A673 (cell line): ENCODE data around the gene RAP2B. TPM values are rescaled to one million over a fixed set of nuclear protein-coding genes. Genes with fewer than 3 reads are reported as not detected.

Experiments used
- BruUV-seq: library from RNA; stranded (reverse); fragments of 400-500 nt; replicated peaks from 2 replicates; lab custom pipeline; 2021; lab: Mats Ljungman, UMichigan
- CTCF ChIA-PET: fragments of 300-600 bp; sonication (Branson Sonifier 250); formaldehyde crosslinking; loops from one replicate; lab custom pipeline; 2022; ENCODE audit warnings: antibody characterized with exemption; lab: Charles Lee
- POLR2A ChIA-PET: fragments of 300-600 bp; sonication (Branson Sonifier 250); formaldehyde crosslinking; loops from one replicate; lab custom pipeline; 2022; ENCODE audit warnings: antibody characterized with exemption; ENCODE audit not compliant: low non-redundant PET; lab: Charles Lee
- DNase-seq: peaks from one replicate; pipeline ENCODE4 v3.0.0-alpha.2; 2015; ENCODE audit warnings: low spot score
- H3K27ac ChIP-seq: fragments of 200-600 bp; sonication (generic); 2 replicates; pipeline ENCODE4 v1.5.1; 2016; ENCODE audit warnings: mixed run types, low read depth, mild to moderate bottlenecking, mixed read lengths, antibody characterized with exemption, low read length; ENCODE audit not compliant: poor library complexity, severe bottlenecking
- H3K27me3 ChIP-seq: fragments of 200-600 bp; sonication (generic); replicated peaks from 2 replicates; pipeline ENCODE4 v1.6.1; 2017; ENCODE audit warnings: mixed run types, low read depth, mild to moderate bottlenecking, mixed read lengths, antibody characterized with exemption, low read length; ENCODE audit not compliant: insufficient read depth, poor library complexity
- H3K36me3 ChIP-seq: fragments of 200-600 bp; sonication (generic); 2 replicates; pipeline ENCODE4 v1.6.1; 2016; ENCODE audit warnings: mixed run types, mild to moderate bottlenecking, mixed read lengths, antibody characterized with exemption, low read length; ENCODE audit not compliant: insufficient read depth, poor library complexity, severe bottlenecking
- H3K4me1 ChIP-seq: fragments of 200-600 bp; sonication (generic); 2 replicates; pipeline ENCODE4 v1.6.1; 2017; ENCODE audit warnings: mixed run types, mild to moderate bottlenecking, mixed read lengths, antibody characterized with exemption, low read length; ENCODE audit not compliant: insufficient read depth, poor library complexity, severe bottlenecking
- H3K4me3 ChIP-seq: fragments of 200-600 bp; sonication (generic); 2 replicates; pipeline ENCODE4 v1.5.1; 2016; ENCODE audit warnings: low read depth, mixed run types, mild to moderate bottlenecking, mixed read lengths, low read length; ENCODE audit not compliant: poor library complexity, severe bottlenecking
- H3K9me3 ChIP-seq: fragments of 200-600 bp; sonication (generic); 2 replicates; pipeline ENCODE4 v1.6.1; 2016; ENCODE audit warnings: mixed run types, low read depth, mild to moderate bottlenecking, mixed read lengths, antibody characterized with exemption, low read length; ENCODE audit not compliant: poor library complexity, severe bottlenecking
- EZH2 ChIP-seq: fragments of 200-600 bp; sonication (generic); IDR thresholded peaks from 2 replicates; pipeline ENCODE4 v1.6.1; 2017; ENCODE audit warnings: borderline replicate concordance, low read depth, mild to moderate bottlenecking, mixed read lengths, antibody characterized with exemption, low read length; ENCODE audit not compliant: poor library complexity, severe bottlenecking
- intact Hi-C: fragments of 100-400 bp; cut with micrococcal nuclease; formaldehyde crosslinking; loops from one replicate; pipeline ENCODE4 v1.10.0; 2022; ENCODE audit not compliant: unreplicated experiment
- total RNA-seq: library from RNA; stranded (reverse); gene quantifications from 2 replicates; pipeline ENCODE4 v1.2.3, GENCODE V29; 2021
- TF ChIP-seq, protein P1 (sequence below): fragments of 300-800, 200-600 bp; sonication (generic); conservative IDR thresholded peaks from 2 replicates; pipeline ENCODE4 v1.5.1; 2017; ENCODE audit warnings: low read depth, mild to moderate bottlenecking, antibody characterized with exemption, low read length, moderate library complexity, mixed read lengths

Gene RAP2B
- total RNA-seq, 1 experiment from 2014 or later, result 15.8 TPM

- intact Hi-C loops, result no loop called here
These were observed 46.7 kb upstream of the RAP2B start for GRCh38 chr3:153115326-153115725.

GRCh38 chr3:153127788-153128187, 34.2 kb upstream of the RAP2B start:
- Histone ChIP-seq H3K27me3 (no peaks in the 10 kb centered on the region), H3K9me3 (peaks cover 4% of the 10 kb centered on the region), H3K36me3 (no peaks in the 10 kb centered on the region), H3K4me3 (no peak overlapping the region), H3K27ac (no peak overlapping the region), H3K4me1 (peaks cover 6% of the 10 kb centered on the region)
- ChIA-PET CTCF (no interaction called here), POLR2A (no interaction called here)
- TF ChIP-seq, protein P1, sequence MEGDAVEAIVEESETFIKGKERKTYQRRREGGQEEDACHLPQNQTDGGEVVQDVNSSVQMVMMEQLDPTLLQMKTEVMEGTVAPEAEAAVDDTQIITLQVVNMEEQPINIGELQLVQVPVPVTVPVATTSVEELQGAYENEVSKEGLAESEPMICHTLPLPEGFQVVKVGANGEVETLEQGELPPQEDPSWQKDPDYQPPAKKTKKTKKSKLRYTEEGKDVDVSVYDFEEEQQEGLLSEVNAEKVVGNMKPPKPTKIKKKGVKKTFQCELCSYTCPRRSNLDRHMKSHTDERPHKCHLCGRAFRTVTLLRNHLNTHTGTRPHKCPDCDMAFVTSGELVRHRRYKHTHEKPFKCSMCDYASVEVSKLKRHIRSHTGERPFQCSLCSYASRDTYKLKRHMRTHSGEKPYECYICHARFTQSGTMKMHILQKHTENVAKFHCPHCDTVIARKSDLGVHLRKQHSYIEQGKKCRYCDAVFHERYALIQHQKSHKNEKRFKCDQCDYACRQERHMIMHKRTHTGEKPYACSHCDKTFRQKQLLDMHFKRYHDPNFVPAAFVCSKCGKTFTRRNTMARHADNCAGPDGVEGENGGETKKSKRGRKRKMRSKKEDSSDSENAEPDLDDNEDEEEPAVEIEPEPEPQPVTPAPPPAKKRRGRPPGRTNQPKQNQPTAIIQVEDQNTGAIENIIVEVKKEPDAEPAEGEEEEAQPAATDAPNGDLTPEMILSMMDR, result no peak
- no peak for TF ChIP-seq EZH2
- BruUV-seq, result no TSS peak
- intact Hi-C loops, result no loop called here
- DNase-seq, result no peak

More at GRCh38 chr3:153115326-153115725, 46.7 kb upstream of the RAP2B start:
- ChIA-PET CTCF (interaction anchor here (0.6 kb wide), 1 partner anchor 1552 kb away, joined by 3 read pairs; no protein-coding TSS in a partner anchor), POLR2A (no interaction called here)
- H3K36me3 ChIP-seq, result no peaks in the 10 kb centered on the region
- TF ChIP-seq EZH2, result no peak
- TF ChIP-seq, protein P1, result no peak
- DNase-seq, result no peak
- no peaks in the 10 kb centered on the region for H3K9me3 ChIP-seq
- H3K27ac ChIP-seq, result no peak overlapping the region
- BruUV-seq, result no TSS peak
- H3K4me3 ChIP-seq, result no peak overlapping the region
- H3K27me3 ChIP-seq, result no peaks in the 10 kb centered on the region
- no peaks in the 10 kb centered on the region for H3K4me1 ChIP-seq

GRCh38 chr3:153129426-153129825, 32.6 kb upstream of the RAP2B start:
- DNase-seq, result no peak
- BruUV-seq, result no TSS peak
- peaks cover 6% of the 10 kb centered on the region for H3K4me1 ChIP-seq
- H3K4me3 ChIP-seq, result no peak overlapping the region
- no peaks in the 10 kb centered on the region for H3K36me3 ChIP-seq
- intact Hi-C loops, result no loop called here
- ChIA-PET POLR2A (no interaction called here), CTCF (no interaction called here)
- no peaks in the 10 kb centered on the region for H3K27me3 ChIP-seq
- H3K9me3 ChIP-seq, result peaks cover 1% of the 10 kb centered on the region
- TF ChIP-seq, protein P1, result no peak
- no peak for TF ChIP-seq EZH2
- H3K27ac ChIP-seq, result no peak overlapping the region
